ENCODE measurements around the gene SLC25A41. TPM values are rescaled to one million over a fixed set of nuclear protein-coding genes. Genes with fewer than 3 reads are reported as not detected.

SLC25A41 gene
- total RNA-seq, 1 experiment from 2014 or later = not detected

- no peak for TF ChIP-seq CTCF (IDR thresholded peaks at IDR 0.05; ENCODE audit: unreplicated experiment)
- POLR2A ChIA-PET = interaction anchor here (0.6 kb wide), 1 partner anchor 351 kb away, joined by 3 read pairs; no protein-coding TSS in a partner anchor
- CTCF ChIA-PET = no interaction called here
- no peaks in the 10 kb centered on the region for H3K27me3 Mint-ChIP-seq (ENCODE audit: insufficient read depth, unreplicated experiment)
- intact Hi-C loops (cut with micrococcal nuclease) = no loop called here
- H3K27ac Mint-ChIP-seq (ENCODE audit: low read depth, unreplicated experiment) = no peak overlapping the region
- no peaks in the 10 kb centered on the region for H3K9me3 Mint-ChIP-seq (ENCODE audit: unreplicated experiment)
- H3K36me3 Mint-ChIP-seq (ENCODE audit: insufficient read depth, unreplicated experiment) = peaks cover 32% of the 10 kb centered on the region
- no TSS peak for BruUV-seq (replicated peaks)
- no peak overlapping the region for H3K4me3 Mint-ChIP-seq (ENCODE audit: unreplicated experiment)
- H3K4me1 Mint-ChIP-seq (ENCODE audit: insufficient read depth, unreplicated experiment) = peaks cover 5% of the 10 kb centered on the region
- DNase-seq (ENCODE audit: unreplicated experiment) = no peak
Observed at GRCh38 chr19:6453951-6454565, 20.5 kb upstream of the SLC25A41 start.

GRCh38 chr19:6452899-6453298 lies 19.3 kb upstream of the SLC25A41 start:
- no peaks in the 10 kb centered on the region for H3K4me1 Mint-ChIP-seq (ENCODE audit: insufficient read depth, unreplicated experiment)
- intact Hi-C loops (cut with micrococcal nuclease) = no loop called here
- no peak for DNase-seq (ENCODE audit: unreplicated experiment)
- ChIA-PET CTCF (interaction anchor here (0.6 kb wide), 1 partner anchor 25 kb away, joined by 3 read pairs; no protein-coding TSS in a partner anchor), POLR2A (no interaction called here)
- TF ChIP-seq CTCF (IDR thresholded peaks at IDR 0.05; ENCODE audit: unreplicated experiment) = no peak
- H3K36me3 Mint-ChIP-seq (ENCODE audit: insufficient read depth, unreplicated experiment) = peaks cover 32% of the 10 kb centered on the region
- H3K9me3 Mint-ChIP-seq (ENCODE audit: unreplicated experiment) = no peaks in the 10 kb centered on the region
- no peak overlapping the region for H3K27ac Mint-ChIP-seq (ENCODE audit: low read depth, unreplicated experiment)
- H3K27me3 Mint-ChIP-seq (ENCODE audit: insufficient read depth, unreplicated experiment) = no peaks in the 10 kb centered on the region
- no peak overlapping the region for H3K4me3 Mint-ChIP-seq (ENCODE audit: unreplicated experiment)
- BruUV-seq (replicated peaks) = no TSS peak

GRCh38 chr19:6452223-6452614 lies 18.7 kb upstream of the SLC25A41 start:
- no peak for TF ChIP-seq CTCF (IDR thresholded peaks at IDR 0.05; ENCODE audit: unreplicated experiment)
- Mint-ChIP-seq H3K4me3 (ENCODE audit: unreplicated experiment) (no peak overlapping the region), H3K36me3 (ENCODE audit: insufficient read depth, unreplicated experiment) (peaks cover 32% of the 10 kb centered on the region), H3K27me3 (ENCODE audit: insufficient read depth, unreplicated experiment) (no peaks in the 10 kb centered on the region), H3K27ac (ENCODE audit: low read depth, unreplicated experiment) (no peak overlapping the region), H3K4me1 (ENCODE audit: insufficient read depth, unreplicated experiment) (no peaks in the 10 kb centered on the region), H3K9me3 (ENCODE audit: unreplicated experiment) (no peaks in the 10 kb centered on the region)
- no TSS peak for BruUV-seq (replicated peaks)
- CTCF ChIA-PET = no interaction called here
- DNase-seq (ENCODE audit: unreplicated experiment) = no peak
- intact Hi-C loops (cut with micrococcal nuclease) = no loop called here
- POLR2A ChIA-PET = no interaction called here

GRCh38 chr19:6451583-6452222 lies 18.1 kb upstream of the SLC25A41 start:
- peaks cover 32% of the 10 kb centered on the region for H3K36me3 Mint-ChIP-seq (ENCODE audit: insufficient read depth, unreplicated experiment)
- ChIA-PET CTCF (no interaction called here), POLR2A (no interaction called here)
- peaks cover under 1% of the 10 kb centered on the region for H3K9me3 Mint-ChIP-seq (ENCODE audit: unreplicated experiment)
- intact Hi-C loops (cut with micrococcal nuclease) = no loop called here
- BruUV-seq (replicated peaks) = no TSS peak
- no peak for DNase-seq (ENCODE audit: unreplicated experiment)
- no peak overlapping the region for H3K4me3 Mint-ChIP-seq (ENCODE audit: unreplicated experiment)
- no peak overlapping the region for H3K27ac Mint-ChIP-seq (ENCODE audit: low read depth, unreplicated experiment)
- H3K27me3 Mint-ChIP-seq (ENCODE audit: insufficient read depth, unreplicated experiment) = no peaks in the 10 kb centered on the region
- H3K4me1 Mint-ChIP-seq (ENCODE audit: insufficient read depth, unreplicated experiment) = no peaks in the 10 kb centered on the region
- no peak for TF ChIP-seq CTCF (IDR thresholded peaks at IDR 0.05; ENCODE audit: unreplicated experiment)

Measured in MCF 10A (cell line).